Astrocyte of the spinal cord (primary cell): ENCODE data around the gene TBX20.
"Not testable (repeated sequence)": the region's sequence is repeated elsewhere in the genome, so short reads cannot be mapped to it uniquely, and the experiment has no call there.

Source experiments
- DNase-seq: peaks from one replicate; pipeline ENCODE4 v3.0.0; 2011; ENCODE audit warnings: low read depth, low spot score
- H3K4me3 ChIP-seq: 2 replicates; pipeline ENCODE4 v1.5.1; 2011; ENCODE audit warnings: low read depth, mild to moderate bottlenecking, low read length, moderate library complexity
- in situ Hi-C: cut with HindIII; loops from 2 replicates; pipeline ENCODE4 v1.10.0; 2017; ENCODE audit warnings: low sequenced_read_pairs
- TF ChIP-seq, protein P1 (sequence below): IDR thresholded peaks from 2 replicates; pipeline ENCODE4 v1.5.1; 2012; ENCODE audit warnings: low read depth, mild to moderate bottlenecking, low read length, inconsistent platforms

Gene TBX20

DNA sequence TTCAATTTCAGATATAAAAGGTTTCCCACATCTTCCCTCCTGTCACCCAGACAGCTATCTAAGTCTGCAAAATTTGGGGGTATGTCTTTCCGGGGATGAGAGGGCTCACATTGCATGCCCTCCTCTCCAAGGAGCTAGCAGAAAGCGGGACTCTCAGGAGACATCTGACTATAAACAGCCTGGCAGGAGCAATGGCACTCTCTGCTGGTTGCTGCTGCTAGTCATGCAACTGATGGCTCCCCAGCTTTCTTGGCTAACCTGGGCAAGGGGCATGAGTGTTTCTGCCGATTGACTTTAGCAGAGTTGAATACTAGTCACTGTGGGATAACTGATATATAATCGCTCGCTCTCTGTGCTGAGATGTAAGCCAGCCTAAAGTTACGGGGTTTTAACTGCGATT lies 12.0 kb downstream of the TBX20 start:
- H3K4me3 ChIP-seq, result no peak overlapping the region
- no peak for DNase-seq
- in situ Hi-C loops, result no loop called here
- TF ChIP-seq, protein P1, sequence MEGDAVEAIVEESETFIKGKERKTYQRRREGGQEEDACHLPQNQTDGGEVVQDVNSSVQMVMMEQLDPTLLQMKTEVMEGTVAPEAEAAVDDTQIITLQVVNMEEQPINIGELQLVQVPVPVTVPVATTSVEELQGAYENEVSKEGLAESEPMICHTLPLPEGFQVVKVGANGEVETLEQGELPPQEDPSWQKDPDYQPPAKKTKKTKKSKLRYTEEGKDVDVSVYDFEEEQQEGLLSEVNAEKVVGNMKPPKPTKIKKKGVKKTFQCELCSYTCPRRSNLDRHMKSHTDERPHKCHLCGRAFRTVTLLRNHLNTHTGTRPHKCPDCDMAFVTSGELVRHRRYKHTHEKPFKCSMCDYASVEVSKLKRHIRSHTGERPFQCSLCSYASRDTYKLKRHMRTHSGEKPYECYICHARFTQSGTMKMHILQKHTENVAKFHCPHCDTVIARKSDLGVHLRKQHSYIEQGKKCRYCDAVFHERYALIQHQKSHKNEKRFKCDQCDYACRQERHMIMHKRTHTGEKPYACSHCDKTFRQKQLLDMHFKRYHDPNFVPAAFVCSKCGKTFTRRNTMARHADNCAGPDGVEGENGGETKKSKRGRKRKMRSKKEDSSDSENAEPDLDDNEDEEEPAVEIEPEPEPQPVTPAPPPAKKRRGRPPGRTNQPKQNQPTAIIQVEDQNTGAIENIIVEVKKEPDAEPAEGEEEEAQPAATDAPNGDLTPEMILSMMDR, result peak; percentile 23

DNA sequence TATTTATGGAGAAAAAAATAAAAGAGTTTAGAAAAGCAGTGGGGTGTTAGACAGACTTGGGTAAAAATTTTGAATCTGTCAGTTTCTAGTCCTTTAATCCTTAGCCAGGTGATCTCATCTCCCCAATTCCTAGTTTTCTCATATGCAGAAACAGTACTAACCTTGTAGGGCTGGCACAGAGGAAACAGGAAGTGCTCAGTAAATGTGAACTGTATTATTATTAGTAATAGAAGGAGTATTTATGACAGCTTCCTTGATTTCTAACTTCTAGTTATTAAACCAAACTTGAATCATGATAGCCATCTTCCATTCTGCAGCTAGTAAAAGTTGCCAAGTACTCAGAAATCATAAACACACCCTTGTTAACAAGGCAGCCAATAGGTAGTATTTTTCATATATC lies 12.5 kb downstream of the TBX20 start:
- no peak overlapping the region for H3K4me3 ChIP-seq
- DNase-seq, result no peak
- in situ Hi-C loops, result no loop called here
- TF ChIP-seq, protein P1, result no peak

DNA sequence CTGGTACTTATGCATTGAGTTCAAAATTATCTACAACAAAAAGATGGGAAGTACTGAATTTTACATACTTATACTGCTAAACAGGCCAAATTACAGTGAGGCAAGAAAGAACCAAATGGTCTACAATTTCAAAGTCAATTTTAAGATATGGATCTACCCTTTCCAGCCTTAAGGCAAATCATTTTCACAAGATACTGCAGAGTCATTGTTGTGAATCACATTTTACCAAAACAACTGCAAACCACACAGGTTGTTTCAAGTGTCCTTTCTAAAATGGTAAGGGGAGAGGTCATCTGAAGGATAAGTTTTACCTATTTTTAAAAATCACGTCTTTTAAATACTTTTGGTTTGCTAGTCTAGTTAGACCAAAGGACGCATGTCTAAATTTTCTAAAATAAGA lies 12.9 kb downstream of the TBX20 start:
- H3K4me3 ChIP-seq, DNase-seq, in situ Hi-C loops: not testable (repeated sequence)

DNA sequence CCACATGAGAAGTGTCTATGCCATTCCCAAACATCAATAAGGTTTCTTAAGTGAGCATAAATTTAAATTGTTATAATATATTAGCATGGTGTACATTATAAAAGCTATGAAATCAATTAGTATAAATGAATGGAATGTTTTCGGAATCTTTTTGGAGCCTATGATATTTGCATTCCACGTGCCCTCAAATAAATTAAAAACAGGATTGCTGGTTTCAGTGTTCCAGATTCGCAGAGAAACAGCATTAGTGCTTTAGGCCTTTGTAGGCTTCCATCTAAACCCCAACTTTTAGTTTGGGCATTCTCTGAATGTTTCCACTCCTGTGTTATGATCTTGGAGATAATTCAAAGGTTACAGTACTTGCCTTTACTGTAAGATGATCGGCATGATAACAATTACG lies 15.4 kb downstream of the TBX20 start:
- in situ Hi-C loops, H3K4me3 ChIP-seq, DNase-seq: not testable (repeated sequence)

DNA sequence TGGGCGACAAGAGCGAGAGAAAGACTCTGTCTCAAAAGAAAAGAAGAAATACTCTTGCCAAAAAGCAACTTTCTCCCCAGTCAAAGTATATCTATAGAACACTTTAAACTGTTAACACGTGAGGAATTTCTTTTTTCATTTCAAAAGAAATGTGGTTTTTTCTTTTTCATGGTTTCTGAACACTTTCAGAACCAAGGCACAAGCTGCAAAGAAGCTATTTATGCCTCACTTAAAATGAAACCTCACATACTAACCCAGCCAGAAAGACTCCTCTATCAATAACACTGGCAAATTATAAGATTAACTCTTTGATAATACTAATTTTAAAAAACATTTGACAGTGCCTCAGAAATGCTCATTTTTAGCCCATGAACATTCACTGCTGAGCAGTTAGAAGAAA lies 20.9 kb downstream of the TBX20 start:
- TF ChIP-seq, protein P1, result no peak
- in situ Hi-C loops, result no loop called here
- no peak for DNase-seq
- no peak overlapping the region for H3K4me3 ChIP-seq

DNA sequence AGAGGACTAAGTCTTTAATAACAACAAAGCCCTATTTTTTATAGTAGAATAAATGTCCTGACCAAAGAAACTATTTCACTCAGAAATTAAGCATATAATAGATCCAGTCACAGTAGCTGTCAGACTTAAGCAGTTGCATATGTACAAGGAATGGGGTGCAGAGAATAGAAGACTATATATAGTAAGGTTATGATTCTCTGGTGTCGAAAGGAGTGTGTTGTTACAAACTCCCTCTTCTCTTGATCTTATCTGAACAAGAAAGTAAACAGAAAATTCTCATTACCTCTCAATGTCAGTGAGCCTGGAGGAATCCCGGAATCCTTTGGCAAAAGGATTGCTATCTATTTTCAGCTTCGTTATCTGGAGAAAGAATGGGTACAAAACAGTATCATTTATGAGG lies 22.7 kb downstream of the TBX20 start:
- in situ Hi-C loops, H3K4me3 ChIP-seq, DNase-seq: not testable (repeated sequence)

DNA sequence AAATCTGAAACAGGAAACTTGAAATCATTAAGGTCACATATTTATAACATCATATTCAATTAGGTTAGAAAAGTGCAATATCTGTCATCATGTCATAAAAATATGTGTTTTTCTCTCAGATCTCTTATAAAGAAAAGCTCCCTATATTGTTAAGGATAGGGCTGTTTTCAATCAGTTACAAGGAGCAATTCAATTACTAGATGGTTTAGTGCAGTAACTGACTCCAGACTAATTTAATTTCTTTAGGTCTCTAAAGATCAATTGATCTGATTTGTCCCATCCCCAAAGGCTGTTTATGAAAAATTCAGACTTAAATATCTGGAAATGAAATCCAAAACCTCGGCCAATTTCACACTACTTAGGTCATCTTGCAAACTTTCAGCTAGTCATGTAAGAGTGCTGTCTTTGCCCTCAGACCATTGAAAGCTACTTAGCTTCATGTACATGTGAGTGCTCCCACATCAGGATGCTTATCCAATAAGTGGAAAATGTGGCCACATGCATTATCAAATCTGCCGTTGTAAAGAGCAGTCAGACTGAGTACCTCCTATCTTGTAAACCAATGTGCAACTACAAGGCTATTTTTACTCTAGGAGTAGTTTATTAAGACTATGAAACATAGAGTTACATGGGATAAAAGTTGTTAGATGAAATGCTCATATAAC lies 24.7 kb downstream of the TBX20 start:
- DNase-seq, in situ Hi-C loops, H3K4me3 ChIP-seq: not testable (repeated sequence)

DNA sequence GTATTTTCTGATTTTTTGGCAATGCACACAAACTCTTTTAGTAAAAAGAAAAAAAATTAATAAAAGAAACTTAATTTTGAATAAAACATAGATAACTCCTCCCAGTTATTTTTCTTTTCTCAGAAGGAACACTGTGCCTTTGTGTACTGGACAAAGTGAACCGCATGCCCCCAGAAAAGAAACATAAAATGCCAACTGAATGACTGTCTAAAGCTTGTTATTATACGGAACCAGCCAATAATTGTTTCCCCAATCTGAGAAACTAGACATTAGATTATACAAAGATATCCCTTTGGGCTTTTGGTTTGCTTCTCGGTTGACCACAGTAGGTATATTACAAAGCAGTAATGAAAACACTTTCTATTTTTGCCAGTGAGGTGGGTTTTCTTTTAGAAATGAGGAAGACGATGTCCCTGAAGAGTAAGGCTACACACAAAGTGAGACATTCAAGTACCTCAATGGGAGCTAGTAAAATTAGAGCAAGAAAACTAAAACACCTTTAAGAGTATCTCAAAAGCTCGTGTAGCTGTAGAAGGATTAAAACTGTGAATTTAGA lies 25.3 kb downstream of the TBX20 start:
- DNase-seq, in situ Hi-C loops, H3K4me3 ChIP-seq: not testable (repeated sequence)

DNA sequence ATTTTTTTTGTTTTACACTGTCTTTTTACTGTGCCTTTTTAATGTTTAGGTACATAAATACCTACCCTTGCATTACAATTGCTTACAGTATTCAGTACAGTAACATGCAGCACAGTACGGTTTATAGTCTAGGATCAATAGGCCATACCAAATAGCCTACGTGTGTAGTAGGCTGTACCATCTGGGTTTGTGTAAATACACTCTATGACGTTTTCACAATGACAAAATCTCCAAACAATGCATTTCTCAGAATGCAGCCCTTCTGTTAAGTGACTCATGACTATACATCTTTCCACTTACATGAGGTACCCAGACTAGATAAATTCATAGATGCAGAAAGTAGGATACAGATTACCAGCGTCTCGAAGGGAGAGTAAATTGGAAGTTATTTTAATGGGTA lies 26.5 kb downstream of the TBX20 start:
- in situ Hi-C loops, H3K4me3 ChIP-seq, DNase-seq: not testable (repeated sequence)

DNA sequence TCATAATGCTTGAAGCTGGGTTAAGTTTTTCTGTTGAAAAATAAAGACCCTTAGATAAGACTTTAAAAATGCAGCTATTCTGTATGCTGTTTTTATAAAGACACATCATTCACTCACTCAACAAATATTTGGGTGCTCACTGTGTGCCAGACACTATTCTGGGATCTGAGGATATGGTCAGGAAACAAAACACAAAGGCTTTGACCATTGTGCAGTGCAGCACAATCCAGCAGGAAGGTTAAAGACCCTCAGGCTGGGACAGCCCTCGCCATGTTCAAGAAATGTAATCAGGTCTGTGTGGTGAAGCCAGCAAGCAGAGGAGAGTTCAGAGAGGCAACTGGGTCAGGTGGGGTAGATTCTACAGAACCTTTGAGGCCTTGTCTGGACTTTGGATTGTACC lies 31.5 kb downstream of the TBX20 start:
- H3K4me3 ChIP-seq, DNase-seq, in situ Hi-C loops: not testable (repeated sequence)

DNA sequence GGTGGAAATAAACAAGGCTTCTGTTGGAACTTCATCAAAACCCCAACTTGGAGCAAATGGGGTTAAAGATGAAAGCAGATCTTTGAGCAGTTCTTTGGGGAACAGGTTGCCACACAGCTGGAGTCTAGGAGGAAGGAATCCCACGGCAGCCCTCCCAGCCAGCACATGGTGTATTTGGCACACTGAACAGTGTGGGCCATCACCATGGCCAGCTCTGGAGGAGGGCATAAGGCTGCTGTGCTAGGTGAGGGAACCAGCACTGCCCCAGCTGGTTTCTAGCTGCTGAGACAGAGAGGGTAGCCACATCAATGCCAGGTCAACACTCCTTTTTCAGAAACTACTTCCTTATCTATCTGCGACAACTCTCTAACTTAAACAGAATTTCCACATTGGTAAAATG lies 33.7 kb downstream of the TBX20 start:
- in situ Hi-C loops, DNase-seq, H3K4me3 ChIP-seq: not testable (repeated sequence)

DNA sequence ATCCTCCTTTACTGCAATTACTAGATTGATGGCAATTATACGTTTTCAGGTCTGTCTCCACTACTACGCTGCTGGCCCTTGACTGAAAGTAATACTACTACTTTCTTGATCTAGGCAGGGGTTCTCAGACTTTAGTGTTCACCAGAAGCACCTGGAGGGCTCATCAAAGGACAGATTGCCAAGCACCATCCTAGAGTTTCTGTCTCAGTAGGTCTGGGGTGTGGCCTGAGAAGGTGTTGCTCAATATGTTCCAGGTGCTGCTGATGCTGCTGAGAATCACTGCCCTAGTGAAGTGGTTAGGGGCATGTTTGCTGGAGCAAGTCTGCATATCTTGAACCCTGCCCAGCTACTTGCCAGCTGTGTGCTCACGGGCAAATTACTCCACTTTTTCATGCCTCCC lies 37.9 kb downstream of the TBX20 start:
- DNase-seq, in situ Hi-C loops, H3K4me3 ChIP-seq: not testable (repeated sequence)

DNA sequence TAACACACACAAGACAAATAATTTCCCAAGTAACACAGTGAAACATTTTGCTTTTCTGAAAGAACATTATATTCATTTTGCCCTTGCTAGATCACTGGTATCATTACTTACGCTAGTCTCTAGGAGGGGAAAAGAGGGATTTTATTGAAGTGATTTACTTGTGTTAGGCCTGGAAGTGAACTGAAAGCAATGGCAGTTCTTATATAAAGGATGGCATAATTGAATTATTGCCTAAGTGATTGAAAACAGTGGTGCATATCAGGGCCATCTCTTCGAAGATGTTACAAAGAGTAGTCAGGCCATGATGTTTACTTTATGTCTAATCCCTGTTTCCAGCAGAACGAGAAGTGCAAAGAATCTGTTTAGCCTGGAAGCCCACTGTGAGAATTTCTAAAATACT lies 38.8 kb downstream of the TBX20 start:
- H3K4me3 ChIP-seq, DNase-seq, in situ Hi-C loops: not testable (repeated sequence)

DNA sequence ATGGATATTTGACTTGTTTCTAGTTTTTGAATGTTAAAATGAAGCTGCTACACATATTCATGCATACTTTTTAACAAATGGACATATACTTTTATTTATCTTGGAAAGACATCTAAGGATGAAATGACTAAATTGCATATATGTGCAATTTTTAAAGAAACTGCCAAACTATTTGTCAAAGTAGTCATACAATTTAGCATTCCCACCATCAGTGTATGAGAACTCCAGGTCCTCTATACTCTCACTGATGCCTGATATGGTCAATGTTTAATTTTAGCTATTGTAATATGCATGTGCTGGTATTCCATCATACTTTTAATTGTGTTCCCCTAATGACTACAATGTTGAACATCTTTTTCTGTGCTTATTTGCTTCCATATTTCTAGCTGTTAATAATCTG lies 47.0 kb downstream of the TBX20 start:
- in situ Hi-C loops, DNase-seq, H3K4me3 ChIP-seq: not testable (repeated sequence)

DNA sequence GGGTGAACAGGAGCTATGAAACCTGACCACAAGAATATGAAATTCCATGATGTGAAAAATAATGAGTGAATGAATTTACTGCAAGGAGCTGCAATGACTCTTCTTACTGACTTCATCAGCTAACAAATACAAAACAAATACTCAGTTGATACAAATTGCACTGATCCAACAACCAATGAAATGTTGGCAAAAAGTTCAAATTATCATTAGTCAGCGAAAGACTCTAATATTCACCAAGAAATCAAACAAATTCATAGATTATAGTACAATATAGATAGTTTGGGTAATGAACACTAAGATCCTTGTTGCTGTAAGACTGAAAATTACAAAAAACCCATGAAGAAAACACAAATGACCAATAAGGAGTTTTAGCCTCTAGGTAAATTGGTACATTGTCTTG lies 49.0 kb downstream of the TBX20 start:
- in situ Hi-C loops, DNase-seq, H3K4me3 ChIP-seq: not testable (repeated sequence)
